HepG2 (cell line): ENCODE data around the gene CMTM4. TPM values are rescaled to one million over a fixed set of nuclear protein-coding genes. Genes with fewer than 3 reads are reported as not detected.

Experiments used
- CENPT ChIP-seq: sonication (generic); formaldehyde crosslinking; IDR thresholded peaks from 2 replicates; pipeline ENCODE4 v1.8.0; 2022; ENCODE audit warnings: low read depth, mild to moderate bottlenecking, moderate library complexity, missing genetic modification reagents
- FUBP1 ChIP-seq: sonication (generic); formaldehyde crosslinking; IDR thresholded peaks from 2 replicates; pipeline ENCODE4 v1.5.1; 2020; ENCODE audit warnings: missing genetic modification reagents, mild to moderate bottlenecking, borderline replicate concordance
- MXD4 ChIP-seq: IDR thresholded peaks from 2 replicates; pipeline ENCODE4 v1.6.1; 2016; ENCODE audit warnings: mild to moderate bottlenecking, missing biosample characterization, missing genetic modification reagents
- RNF2 ChIP-seq: fragments of 450-650 bp; conservative IDR thresholded peaks from 2 replicates; pipeline ENCODE4 v1.6.1; 2016; ENCODE audit warnings: low read depth
- SAFB2 ChIP-seq: sonication (generic); formaldehyde crosslinking; IDR thresholded peaks from 2 replicates; pipeline ENCODE4 v1.5.1; 2020; ENCODE audit warnings: missing genetic modification reagents, low read depth, mild to moderate bottlenecking, borderline replicate concordance
- SNAI1 ChIP-seq: sonication (generic); formaldehyde crosslinking; IDR thresholded peaks from 2 replicates; pipeline ENCODE4 v1.5.0; 2020; ENCODE audit warnings: mild to moderate bottlenecking, missing genetic modification reagents, borderline replicate concordance
- SYNCRIP ChIP-seq: fragments of 200-400 bp; formaldehyde crosslinking; IDR thresholded peaks from 2 replicates; pipeline ENCODE4 v1.6.1; 2018; ENCODE audit warnings: mild to moderate bottlenecking, low read depth, low read length; ENCODE audit not compliant: insufficient read depth
- U2AF2 ChIP-seq: fragments of 200-400 bp; formaldehyde crosslinking; IDR thresholded peaks from 2 replicates; pipeline ENCODE4 v1.6.1; 2017; ENCODE audit warnings: low read depth, mild to moderate bottlenecking, low read length
- ZC3H4 ChIP-seq: sonication (generic); formaldehyde crosslinking; IDR thresholded peaks from 2 replicates; pipeline ENCODE4 v1.4.0; 2020; ENCODE audit warnings: missing genetic modification reagents, borderline replicate concordance
- ZNF12 ChIP-seq: sonication (generic); formaldehyde crosslinking; IDR thresholded peaks from 2 replicates; pipeline ENCODE4 v1.5.0; 2020; ENCODE audit warnings: missing genetic modification reagents
- ZNF136 ChIP-seq: sonication (generic); formaldehyde crosslinking; IDR thresholded peaks from 2 replicates; pipeline ENCODE4 v1.8.1; 2022; ENCODE audit warnings: low read depth, mild to moderate bottlenecking, moderate library complexity, missing genetic modification reagents
- ZNF180 ChIP-seq: sonication (generic); formaldehyde crosslinking; IDR thresholded peaks from 2 replicates; pipeline ENCODE4 v1.4.0; 2020; ENCODE audit warnings: low read depth, missing genetic modification reagents, borderline replicate concordance
- ZNF253 ChIP-seq: sonication (generic); formaldehyde crosslinking; IDR thresholded peaks from 2 replicates; pipeline ENCODE4 v1.8.0; 2022; ENCODE audit warnings: mild to moderate bottlenecking, missing genetic modification reagents, borderline replicate concordance
- ZNF33A ChIP-seq: sonication (generic); formaldehyde crosslinking; IDR thresholded peaks from 2 replicates; pipeline ENCODE4 v1.5.1; 2020; ENCODE audit warnings: missing genetic modification reagents, mild to moderate bottlenecking, moderate library complexity, borderline replicate concordance
- ZNF34 ChIP-seq: sonication (generic); formaldehyde crosslinking; IDR thresholded peaks from 2 replicates; pipeline ENCODE4 v1.4.0; 2020; ENCODE audit warnings: mild to moderate bottlenecking, missing genetic modification reagents, borderline replicate concordance
- polyA plus RNA-seq, 8 experiments: library from polyadenylated mRNA; depleted of rRNA in 3 of 8; stranded (reverse) in 7 of 8; unstranded in 1 of 8; fragments of >200 nt; fragmentation: Illumina TruSeq in 4 of 8; extraction: Trizol in 4 of 8; gene quantifications; 2 replicates each; pipeline versions ENCODE4 v1.2.1 to v1.2.3, GENCODE V29; 2011 to 2016; ENCODE audit warnings: low read depth in 4 of 8, missing spikeins in 1 of 8, mixed read lengths in 1 of 8; ENCODE audit not compliant: insufficient read depth in 1 of 8
- total RNA-seq, 5 experiments: library from RNA; depleted of rRNA; stranded (reverse); fragments of >200 nt; fragmentation: Illumina TruSeq; extraction: Trizol; gene quantifications; 2 replicates each; pipeline ENCODE4 v1.2.3, GENCODE V29; 2016; ENCODE audit warnings: low read depth in 1 of 5
- TF ChIP-seq, protein P1 (sequence below): sonication (generic); formaldehyde crosslinking; conservative IDR thresholded peaks from 2 replicates; pipeline ENCODE4 v1.5.0; 2020; ENCODE audit warnings: missing genetic modification reagents
- TF ChIP-seq, protein P2 (sequence below): IDR thresholded peaks from 2 replicates; pipeline ENCODE4 v1.6.1; 2016; ENCODE audit warnings: low read depth, missing genetic modification reagents, missing compliant biosample characterization
- TF ChIP-seq, protein P3 (sequence below): sonication (generic); formaldehyde crosslinking; IDR thresholded peaks from 2 replicates; pipeline ENCODE4 v1.4.0; 2020; ENCODE audit warnings: mild to moderate bottlenecking, low read depth, missing genetic modification reagents

Gene CMTM4
- total and polyA plus RNA-seq, 2 of the 13 experiments (the other 11 are each of a cell fraction or from before 2014, with no cell fraction given), result 32.0 to 36.3 TPM

GRCh38 chr16:66604376-66605176 is 92.0 kb downstream of the CMTM4 start, which contains the start of gene CMTM3 (continued):
- TF ChIP-seq ZNF34 (CRISPR knock-in tag) (no peak), ZNF12 (CRISPR knock-in tag) (no peak), RNF2 (no peak), ZNF33A (0 out of 2 replicates have a peak, but pooled peaks have one; percentile 56), ZNF136 (CRISPR knock-in tag) (no peak), ZNF180 (CRISPR knock-in tag) (no peak), SAFB2 (CRISPR knock-in tag) (no peak; the same call in 1 of the 2 replicates), U2AF2 (no peak), CENPT (no peak), SYNCRIP (no peak), ZNF253 (CRISPR knock-in tag) (no peak), ZC3H4 (CRISPR knock-in tag) (no peak), SNAI1 (CRISPR knock-in tag) (0 out of 2 replicates have a peak, but pooled peaks have one; percentile 42), FUBP1 (no peak), MXD4 (CRISPR knock-in tag) (no peak)
- TF ChIP-seq, protein P1, sequence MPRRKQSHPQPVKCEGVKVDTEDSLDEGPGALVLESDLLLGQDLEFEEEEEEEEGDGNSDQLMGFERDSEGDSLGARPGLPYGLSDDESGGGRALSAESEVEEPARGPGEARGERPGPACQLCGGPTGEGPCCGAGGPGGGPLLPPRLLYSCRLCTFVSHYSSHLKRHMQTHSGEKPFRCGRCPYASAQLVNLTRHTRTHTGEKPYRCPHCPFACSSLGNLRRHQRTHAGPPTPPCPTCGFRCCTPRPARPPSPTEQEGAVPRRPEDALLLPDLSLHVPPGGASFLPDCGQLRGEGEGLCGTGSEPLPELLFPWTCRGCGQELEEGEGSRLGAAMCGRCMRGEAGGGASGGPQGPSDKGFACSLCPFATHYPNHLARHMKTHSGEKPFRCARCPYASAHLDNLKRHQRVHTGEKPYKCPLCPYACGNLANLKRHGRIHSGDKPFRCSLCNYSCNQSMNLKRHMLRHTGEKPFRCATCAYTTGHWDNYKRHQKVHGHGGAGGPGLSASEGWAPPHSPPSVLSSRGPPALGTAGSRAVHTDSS (CRISPR knock-in tag), result no peak
- TF ChIP-seq, protein P2, sequence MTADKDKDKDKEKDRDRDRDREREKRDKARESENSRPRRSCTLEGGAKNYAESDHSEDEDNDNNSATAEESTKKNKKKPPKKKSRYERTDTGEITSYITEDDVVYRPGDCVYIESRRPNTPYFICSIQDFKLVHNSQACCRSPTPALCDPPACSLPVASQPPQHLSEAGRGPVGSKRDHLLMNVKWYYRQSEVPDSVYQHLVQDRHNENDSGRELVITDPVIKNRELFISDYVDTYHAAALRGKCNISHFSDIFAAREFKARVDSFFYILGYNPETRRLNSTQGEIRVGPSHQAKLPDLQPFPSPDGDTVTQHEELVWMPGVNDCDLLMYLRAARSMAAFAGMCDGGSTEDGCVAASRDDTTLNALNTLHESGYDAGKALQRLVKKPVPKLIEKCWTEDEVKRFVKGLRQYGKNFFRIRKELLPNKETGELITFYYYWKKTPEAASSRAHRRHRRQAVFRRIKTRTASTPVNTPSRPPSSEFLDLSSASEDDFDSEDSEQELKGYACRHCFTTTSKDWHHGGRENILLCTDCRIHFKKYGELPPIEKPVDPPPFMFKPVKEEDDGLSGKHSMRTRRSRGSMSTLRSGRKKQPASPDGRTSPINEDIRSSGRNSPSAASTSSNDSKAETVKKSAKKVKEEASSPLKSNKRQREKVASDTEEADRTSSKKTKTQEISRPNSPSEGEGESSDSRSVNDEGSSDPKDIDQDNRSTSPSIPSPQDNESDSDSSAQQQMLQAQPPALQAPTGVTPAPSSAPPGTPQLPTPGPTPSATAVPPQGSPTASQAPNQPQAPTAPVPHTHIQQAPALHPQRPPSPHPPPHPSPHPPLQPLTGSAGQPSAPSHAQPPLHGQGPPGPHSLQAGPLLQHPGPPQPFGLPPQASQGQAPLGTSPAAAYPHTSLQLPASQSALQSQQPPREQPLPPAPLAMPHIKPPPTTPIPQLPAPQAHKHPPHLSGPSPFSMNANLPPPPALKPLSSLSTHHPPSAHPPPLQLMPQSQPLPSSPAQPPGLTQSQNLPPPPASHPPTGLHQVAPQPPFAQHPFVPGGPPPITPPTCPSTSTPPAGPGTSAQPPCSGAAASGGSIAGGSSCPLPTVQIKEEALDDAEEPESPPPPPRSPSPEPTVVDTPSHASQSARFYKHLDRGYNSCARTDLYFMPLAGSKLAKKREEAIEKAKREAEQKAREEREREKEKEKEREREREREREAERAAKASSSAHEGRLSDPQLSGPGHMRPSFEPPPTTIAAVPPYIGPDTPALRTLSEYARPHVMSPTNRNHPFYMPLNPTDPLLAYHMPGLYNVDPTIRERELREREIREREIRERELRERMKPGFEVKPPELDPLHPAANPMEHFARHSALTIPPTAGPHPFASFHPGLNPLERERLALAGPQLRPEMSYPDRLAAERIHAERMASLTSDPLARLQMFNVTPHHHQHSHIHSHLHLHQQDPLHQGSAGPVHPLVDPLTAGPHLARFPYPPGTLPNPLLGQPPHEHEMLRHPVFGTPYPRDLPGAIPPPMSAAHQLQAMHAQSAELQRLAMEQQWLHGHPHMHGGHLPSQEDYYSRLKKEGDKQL, result no peak
- TF ChIP-seq, protein P3, sequence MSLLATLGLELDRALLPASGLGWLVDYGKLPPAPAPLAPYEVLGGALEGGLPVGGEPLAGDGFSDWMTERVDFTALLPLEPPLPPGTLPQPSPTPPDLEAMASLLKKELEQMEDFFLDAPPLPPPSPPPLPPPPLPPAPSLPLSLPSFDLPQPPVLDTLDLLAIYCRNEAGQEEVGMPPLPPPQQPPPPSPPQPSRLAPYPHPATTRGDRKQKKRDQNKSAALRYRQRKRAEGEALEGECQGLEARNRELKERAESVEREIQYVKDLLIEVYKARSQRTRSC (CRISPR knock-in tag), result no peak
